AG10803 (cell line): ENCODE measurements around the gene ELAVL3.
A peak's percentile ranks its signal among the peaks of the same experiment; 100 is the strongest.

Source experiments
- DNase-seq: peaks from one replicate; pipeline ENCODE4 v3.0.0; 2010; ENCODE audit warnings: low read depth
- H3K4me3 ChIP-seq: 2 replicates; pipeline ENCODE4 v1.5.1; 2011; ENCODE audit warnings: mild to moderate bottlenecking, low read length, control low read depth
- CTCF ChIP-seq: conservative IDR thresholded peaks from 2 replicates; pipeline ENCODE4 v1.5.1; 2011; ENCODE audit warnings: mild to moderate bottlenecking, low read length, control low read depth, inconsistent platforms

Gene ELAVL3

DNA sequence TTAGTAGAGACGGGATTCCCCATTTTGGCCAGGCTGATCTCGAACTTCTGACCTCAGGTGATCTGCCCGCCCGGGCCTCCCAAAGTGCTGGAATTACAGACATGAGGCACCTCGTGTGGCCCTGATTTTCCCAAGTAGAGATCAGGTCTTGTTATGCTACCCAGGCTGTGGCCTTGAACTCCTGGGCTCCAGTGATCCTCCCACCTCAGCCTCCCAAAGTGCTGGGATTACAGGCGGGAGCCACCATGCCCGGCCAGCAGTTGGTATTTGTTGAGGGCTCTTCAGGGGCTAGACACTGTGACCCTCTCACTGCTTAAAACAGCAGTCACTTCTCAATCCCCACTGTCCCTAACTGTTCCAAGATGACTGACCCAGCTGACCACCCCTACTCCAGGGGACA is 8.5 kb upstream of the ELAVL3 start:
- no peak overlapping the region for H3K4me3 ChIP-seq
- no peak for DNase-seq
- TF ChIP-seq CTCF, result no peak

DNA sequence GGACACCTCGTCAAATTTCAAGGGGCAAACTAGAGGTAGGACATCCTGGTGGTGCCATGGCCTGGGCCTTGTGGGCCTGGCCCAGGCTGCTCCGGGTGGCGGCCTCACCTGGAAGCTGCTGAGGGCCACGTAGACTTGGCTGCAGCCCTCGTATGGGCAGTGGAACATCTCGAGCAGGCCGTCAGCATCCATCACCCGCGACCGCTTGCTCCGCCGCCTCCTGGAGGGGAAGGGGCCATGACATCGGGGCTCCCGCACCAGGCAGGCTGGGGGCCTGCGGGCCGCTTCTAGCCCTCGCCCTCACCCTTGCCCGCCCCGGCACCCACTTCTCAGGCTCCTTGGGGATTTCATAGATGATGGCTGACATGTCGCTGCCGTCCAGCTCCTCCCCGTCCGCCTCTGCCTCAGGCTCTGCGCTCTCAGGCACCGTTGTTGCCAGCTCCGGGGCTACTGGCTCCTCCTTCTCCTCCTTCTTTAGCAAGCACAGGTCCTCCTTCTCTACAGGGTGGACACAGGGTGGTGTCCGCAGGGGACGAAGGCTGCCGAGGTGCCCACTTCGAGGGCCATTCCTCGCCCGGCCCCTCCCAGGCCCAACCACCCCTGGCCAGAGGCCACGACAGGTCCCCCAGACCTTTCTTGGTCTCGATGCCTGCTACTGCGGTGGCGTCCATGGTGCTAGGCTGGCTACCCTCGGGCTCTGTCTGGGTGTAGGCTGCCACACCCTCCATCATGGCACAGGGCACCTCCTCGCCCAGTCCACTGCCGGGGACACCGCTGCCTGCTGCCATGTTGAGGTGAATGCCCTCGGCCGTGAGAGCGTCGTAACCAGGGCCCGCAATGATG is 6.0 kb upstream of the ELAVL3 start:
- TF ChIP-seq CTCF, result no peak
- no peak for DNase-seq
- H3K4me3 ChIP-seq, result no peak overlapping the region

DNA sequence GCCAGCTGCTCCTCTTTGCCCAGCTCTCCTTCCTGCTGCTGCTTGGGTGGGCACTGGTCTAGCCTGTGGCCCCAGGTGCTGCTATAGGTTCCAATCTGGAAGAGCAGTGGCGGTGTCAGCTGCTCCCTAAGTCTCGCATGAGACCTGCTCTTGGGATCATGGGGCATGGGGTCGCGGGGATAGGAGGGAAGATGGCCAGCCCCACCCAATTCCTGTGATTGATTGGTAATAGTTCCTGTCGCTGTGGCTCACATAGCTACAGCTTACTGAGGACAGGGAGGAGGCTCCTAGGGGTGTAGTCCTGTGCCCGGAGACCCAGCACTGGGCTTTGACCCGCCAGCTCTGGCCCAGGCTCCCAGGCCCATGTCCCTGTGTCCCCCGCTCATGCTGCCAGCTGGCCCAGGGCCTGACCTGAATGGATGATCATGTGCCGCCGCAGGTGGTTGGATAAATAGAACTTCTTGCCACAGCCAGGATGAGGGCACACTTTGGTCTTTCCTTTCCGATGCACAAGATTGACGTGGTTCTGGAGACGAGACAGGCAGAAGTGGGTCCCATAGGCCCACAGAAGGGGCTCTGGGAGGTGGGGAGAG is 4.5 kb upstream of the ELAVL3 start:
- no peak for DNase-seq
- TF ChIP-seq CTCF, result no peak
- H3K4me3 ChIP-seq, result no peak overlapping the region

- H3K4me3 ChIP-seq, result no peak overlapping the region
- TF ChIP-seq CTCF, result no peak
These were observed 2.7 kb upstream of the ELAVL3 start for GRCh38 chr19:11483366-11484111.

GRCh38 chr19:11482384-11483050 is 1.7 kb upstream of the ELAVL3 start:
- TF ChIP-seq CTCF, result peak; percentile 59
- H3K4me3 ChIP-seq, result peak overlapping the region; percentile 45
- DNase-seq, result peak; percentile 71

More at GRCh38 chr19:11483366-11484111, 2.7 kb upstream of the ELAVL3 start:
- no peak for DNase-seq

DNA sequence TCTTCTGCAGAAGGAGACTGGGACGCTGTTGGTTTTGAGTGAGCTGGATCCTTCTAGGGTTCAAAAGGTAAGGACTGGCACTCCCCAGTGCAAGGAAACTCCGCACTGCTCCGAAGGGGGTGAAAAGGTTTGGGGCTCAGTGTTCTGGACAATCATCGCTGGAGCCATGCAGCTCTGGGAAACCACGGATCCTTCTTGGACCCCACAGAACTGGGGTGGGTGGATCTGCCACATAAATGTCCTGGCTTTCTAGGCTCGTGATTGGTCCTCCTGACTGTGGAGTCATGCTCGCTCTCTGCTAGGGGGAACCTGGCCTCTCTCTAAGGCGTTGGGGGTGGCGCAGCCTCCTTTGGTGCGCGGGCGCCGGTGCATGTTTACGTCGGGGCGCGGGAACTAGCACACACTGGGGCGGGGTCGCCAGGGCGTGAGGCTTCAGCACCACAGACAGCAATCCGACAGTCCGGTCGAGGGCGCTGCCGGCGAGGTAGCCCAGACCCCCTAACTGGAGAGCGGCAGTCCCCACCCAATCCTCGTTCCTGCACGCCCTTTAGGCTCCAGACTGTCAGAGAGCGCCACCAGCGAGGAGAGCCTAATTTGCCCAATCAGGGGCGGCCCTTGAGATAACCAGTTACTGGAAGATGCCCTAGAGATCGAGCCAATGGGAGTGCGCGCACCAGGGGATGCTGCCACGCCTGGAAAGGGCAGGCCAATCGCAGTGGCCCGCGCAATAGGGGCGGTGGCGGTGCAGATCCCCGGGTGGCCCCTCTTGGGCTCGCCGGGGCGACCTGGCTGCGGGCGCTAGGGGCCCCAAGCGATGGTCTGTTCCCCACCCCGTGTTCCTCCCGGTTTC is 913 bp upstream of the ELAVL3 start:
- DNase-seq, result peak; percentile 82
- peak overlapping the region; percentile 45 for H3K4me3 ChIP-seq
- TF ChIP-seq CTCF, result no peak
